GM04504 (cell line): ENCODE results near the gene ADGRF1.
A peak's percentile ranks its signal among the peaks of the same experiment; 100 is the strongest.
"Not testable (repeated sequence)": the region's sequence is repeated elsewhere in the genome, so short reads cannot be mapped to it uniquely, and the experiment has no call there.

ENCODE experiments used
- DNase-seq: peaks from one replicate; pipeline ENCODE4 v3.0.0-alpha.2; 2012; ENCODE audit warnings: low read depth

ADGRF1 gene

GRCh38 chr6:47022191-47022590 is 19.9 kb downstream of the ADGRF1 start:
- DNase-seq = no peak

GRCh38 chr6:47019941-47020340 is 22.2 kb downstream of the ADGRF1 start:
- DNase-seq = no peak

GRCh38 chr6:47016909-47017308 is 25.2 kb downstream of the ADGRF1 start:
- DNase-seq = no peak

- DNase-seq = no peak
Measured at GRCh38 chr6:47016261-47016660, 25.9 kb downstream of the ADGRF1 start.

GRCh38 chr6:47014401-47014800 is 27.7 kb downstream of the ADGRF1 start:
- no peak for DNase-seq

GRCh38 chr6:47009583-47009982 is 32.5 kb downstream of the ADGRF1 start:
- no peak for DNase-seq

GRCh38 chr6:47008397-47008763 is 33.8 kb downstream of the ADGRF1 start:
- DNase-seq = no peak

- no peak for DNase-seq
Measured at GRCh38 chr6:47007657-47008396, 34.3 kb downstream of the ADGRF1 start.

GRCh38 chr6:47005486-47005885 is 36.6 kb downstream of the ADGRF1 start:
- DNase-seq = no peak

GRCh38 chr6:47004463-47004862 is 37.7 kb downstream of the ADGRF1 start:
- no peak for DNase-seq

- no peak for DNase-seq
Measured at GRCh38 chr6:47000842-47001241, 41.3 kb downstream of the ADGRF1 start.

- no peak for DNase-seq
Measured at GRCh38 chr6:46998436-46999017, 43.6 kb downstream of the ADGRF1 start.

GRCh38 chr6:46997646-46998045 is 44.5 kb downstream of the ADGRF1 start:
- no peak for DNase-seq

GRCh38 chr6:46996860-46997641 is 45.1 kb downstream of the ADGRF1 start:
- no peak for DNase-seq

GRCh38 chr6:46994933-46995332 is 47.2 kb downstream of the ADGRF1 start:
- no peak for DNase-seq

GRCh38 chr6:46993846-46994245 is 48.3 kb downstream of the ADGRF1 start:
- peak; percentile 58 for DNase-seq

GRCh38 chr6:46992391-46992790 is 49.7 kb downstream of the ADGRF1 start:
- DNase-seq = not testable (repeated sequence)

- peak; percentile 29 for DNase-seq
Measured at GRCh38 chr6:46990818-46991510, 51.2 kb downstream of the ADGRF1 start.

GRCh38 chr6:46990031-46990644 is 52.0 kb downstream of the ADGRF1 start:
- no peak for DNase-seq

GRCh38 chr6:46989398-46989797 is 52.7 kb downstream of the ADGRF1 start:
- DNase-seq = no peak

GRCh38 chr6:46985943-46986342 is 56.2 kb downstream of the ADGRF1 start:
- no peak for DNase-seq

GRCh38 chr6:46983007-46983411 is 59.1 kb downstream of the ADGRF1 start:
- peak; percentile 47 for DNase-seq
